HAP-1 (cell line): ENCODE data around the gene NEK3.
"Not testable (repeated sequence)": the region's sequence is repeated elsewhere in the genome, so short reads cannot be mapped to it uniquely, and the experiment has no call there.

Experiments used
- DNase-seq, 2 experiments: peaks; one replicate each; pipeline ENCODE4 v3.0.0-alpha.2; 2016 to 2020; ENCODE audit warnings: low spot score in 2 of 2
- H3K27me3 ChIP-seq: fragments of 250-450 bp; sonication (Bioruptor Pico); 2 replicates; pipeline ENCODE4 v1.5.1; 2020; ENCODE audit warnings: low read depth, mild to moderate bottlenecking, moderate library complexity
- H3K36me3 ChIP-seq: fragments of 250-450 bp; sonication (Bioruptor Pico); replicated peaks from 2 replicates; pipeline ENCODE4 v1.5.1; 2020; ENCODE audit warnings: mild to moderate bottlenecking
- H3K4me1 ChIP-seq: fragments of 250-450 bp; sonication (Bioruptor Pico); 2 replicates; pipeline ENCODE4 v1.5.1; 2020; ENCODE audit warnings: mild to moderate bottlenecking
- H3K4me3 ChIP-seq: fragments of 250-450 bp; sonication (Bioruptor Pico); 2 replicates; pipeline ENCODE4 v1.5.1; 2020; ENCODE audit warnings: mild to moderate bottlenecking, moderate library complexity
- H3K9me3 ChIP-seq: fragments of 250-450 bp; sonication (Bioruptor Pico); 2 replicates; pipeline ENCODE4 v1.5.1; 2020; ENCODE audit warnings: mild to moderate bottlenecking, moderate library complexity
- in situ Hi-C: fragments of 300-500 bp; cut with MboI; formaldehyde crosslinking; loops from 3 replicates; pipeline ENCODE4 v1.14.3; 2020; ENCODE audit warnings: low sequenced_read_pairs, inconsistent platforms, mixed read lengths

NEK3 gene

GRCh38 chr13:52187029-52187423, 27.6 kb upstream of the NEK3 start:
- Histone ChIP-seq H3K4me1 (peaks cover 5% of the 10 kb centered on the region; the same call in 1 of the 2 replicates), H3K4me3 (no peak overlapping the region), H3K27me3 (no peaks in the 10 kb centered on the region), H3K36me3 (peaks cover 4% of the 10 kb centered on the region), H3K9me3 (no peaks in the 10 kb centered on the region)
- no peak for DNase-seq
- in situ Hi-C loops = loop anchor here (25.0 kb wide), 1 partner anchor 275 kb away; the partner anchor contains the start of genes CKAP2 and VPS36

- not testable (repeated sequence) for DNase-seq, H3K36me3 ChIP-seq, H3K4me1 ChIP-seq, H3K9me3 ChIP-seq, H3K27me3 ChIP-seq, H3K4me3 ChIP-seq
- in situ Hi-C loops = loop anchor here (25.0 kb wide), 1 partner anchor 281 kb away; the partner anchor contains the start of genes CKAP2 and VPS36
These were observed 22.0 kb upstream of the NEK3 start for GRCh38 chr13:52181316-52181954.

- no peak overlapping the region for H3K4me3 ChIP-seq
- no peaks in the 10 kb centered on the region for H3K4me1 ChIP-seq
- no peak for DNase-seq
- no peaks in the 10 kb centered on the region for H3K9me3 ChIP-seq
- no peaks in the 10 kb centered on the region for H3K27me3 ChIP-seq
- peaks cover 4% of the 10 kb centered on the region for H3K36me3 ChIP-seq
- in situ Hi-C loops = loop anchor here (25.0 kb wide), 1 partner anchor 282 kb away; the partner anchor contains the start of genes CKAP2 and VPS36
These were observed 20.5 kb upstream of the NEK3 start for GRCh38 chr13:52179925-52180324.

GRCh38 chr13:52177276-52177675, 17.9 kb upstream of the NEK3 start:
- no peaks in the 10 kb centered on the region for H3K4me1 ChIP-seq
- no peaks in the 10 kb centered on the region for H3K9me3 ChIP-seq
- H3K4me3 ChIP-seq = no peak overlapping the region
- DNase-seq = no peak
- no peaks in the 10 kb centered on the region for H3K27me3 ChIP-seq
- in situ Hi-C loops = loop anchor here (25.0 kb wide), 1 partner anchor 285 kb away; the partner anchor contains the start of genes CKAP2 and VPS36
- no peaks in the 10 kb centered on the region; the same call in none of the 2 replicates for H3K36me3 ChIP-seq

- H3K4me3 ChIP-seq, H3K4me1 ChIP-seq, DNase-seq, H3K9me3 ChIP-seq, H3K36me3 ChIP-seq, in situ Hi-C loops, H3K27me3 ChIP-seq: not testable (repeated sequence)
These were observed 14.6 kb upstream of the NEK3 start for GRCh38 chr13:52173970-52174369.

- H3K4me1 ChIP-seq = no peaks in the 10 kb centered on the region
- no peaks in the 10 kb centered on the region for H3K27me3 ChIP-seq
- no peak for DNase-seq
- in situ Hi-C loops = no loop called here
- H3K36me3 ChIP-seq = peaks cover 8% of the 10 kb centered on the region
- H3K9me3 ChIP-seq = no peaks in the 10 kb centered on the region
- no peak overlapping the region for H3K4me3 ChIP-seq
These were observed 14.0 kb upstream of the NEK3 start for GRCh38 chr13:52173373-52173772.

GRCh38 chr13:52171686-52172085, 12.3 kb upstream of the NEK3 start:
- DNase-seq, H3K4me3 ChIP-seq, H3K9me3 ChIP-seq, H3K4me1 ChIP-seq, H3K27me3 ChIP-seq, in situ Hi-C loops: not testable (repeated sequence)
- peaks cover 13% of the 10 kb centered on the region for H3K36me3 ChIP-seq

GRCh38 chr13:52170828-52171391, 11.5 kb upstream of the NEK3 start:
- DNase-seq, H3K4me3 ChIP-seq, in situ Hi-C loops, H3K27me3 ChIP-seq, H3K9me3 ChIP-seq, H3K4me1 ChIP-seq: not testable (repeated sequence)
- peaks cover 13% of the 10 kb centered on the region for H3K36me3 ChIP-seq

- Histone ChIP-seq H3K9me3 (no peaks in the 10 kb centered on the region), H3K4me3 (no peak overlapping the region), H3K4me1 (no peaks in the 10 kb centered on the region), H3K36me3 (peaks cover 13% of the 10 kb centered on the region), H3K27me3 (peaks cover 4% of the 10 kb centered on the region; the same call in 1 of the 2 replicates)
- no peak for DNase-seq
- in situ Hi-C loops = no loop called here
These were observed 10.4 kb upstream of the NEK3 start for GRCh38 chr13:52169839-52170238.

GRCh38 chr13:52165411-52165810, 6.0 kb upstream of the NEK3 start:
- no peak for DNase-seq
- Histone ChIP-seq H3K36me3 (peaks cover 10% of the 10 kb centered on the region), H3K9me3 (no peaks in the 10 kb centered on the region), H3K27me3 (peaks cover 33% of the 10 kb centered on the region), H3K4me3 (no peak overlapping the region), H3K4me1 (peaks cover 9% of the 10 kb centered on the region)
- in situ Hi-C loops = no loop called here

GRCh38 chr13:52164989-52165388, 5.6 kb upstream of the NEK3 start:
- no peaks in the 10 kb centered on the region; the same call in 1 of the 2 replicates for H3K9me3 ChIP-seq
- peaks cover 9% of the 10 kb centered on the region for H3K4me1 ChIP-seq
- H3K36me3 ChIP-seq = peaks cover 7% of the 10 kb centered on the region
- peaks cover 37% of the 10 kb centered on the region for H3K27me3 ChIP-seq
- DNase-seq = no peak
- in situ Hi-C loops = no loop called here
- no peak overlapping the region for H3K4me3 ChIP-seq

GRCh38 chr13:52163878-52164277, 4.5 kb upstream of the NEK3 start:
- in situ Hi-C loops, H3K4me3 ChIP-seq, H3K9me3 ChIP-seq, H3K4me1 ChIP-seq, H3K36me3 ChIP-seq, DNase-seq: not testable (repeated sequence)
- H3K27me3 ChIP-seq = peaks cover 48% of the 10 kb centered on the region

- Histone ChIP-seq H3K36me3 (peaks cover 3% of the 10 kb centered on the region), H3K4me1 (peaks cover 9% of the 10 kb centered on the region), H3K4me3 (no peak overlapping the region), H3K9me3 (peaks cover 4% of the 10 kb centered on the region; the same call in 1 of the 2 replicates), H3K27me3 (peaks cover 62% of the 10 kb centered on the region)
- peak; percentile 39 to 88 for DNase-seq
- in situ Hi-C loops = no loop called here
These were observed 3.1 kb upstream of the NEK3 start for GRCh38 chr13:52162279-52163101.

- Histone ChIP-seq H3K36me3 (no peaks in the 10 kb centered on the region), H3K4me3 (no peak overlapping the region), H3K9me3 (peaks cover 4% of the 10 kb centered on the region; the same call in 1 of the 2 replicates), H3K4me1 (peaks cover 9% of the 10 kb centered on the region), H3K27me3 (peaks cover 75% of the 10 kb centered on the region)
- in situ Hi-C loops = no loop called here
- no peak for DNase-seq
These were observed 1.8 kb upstream of the NEK3 start for GRCh38 chr13:52161181-52161646.
